GM21381 (cell line): Measurements from ENCODE around the gene OR1K1.

ENCODE experiments used
- ATAC-seq: cut with Tn5 transposase; IDR thresholded peaks from one replicate; pipeline ENCODE4 v1.9.1; 2021; ENCODE audit warnings: mild to moderate bottlenecking, moderate library complexity; ENCODE audit not compliant: unreplicated experiment

The OR1K1 gene

GRCh38 chr9:122848256-122848943 lies 48.5 kb downstream of the OR1K1 start:
- ATAC-seq, result no peak
